Measurements from ENCODE around the gene PIK3R5. TPM values are rescaled to one million over a fixed set of nuclear protein-coding genes. Genes with fewer than 3 reads are reported as not detected.

Gene PIK3R5
- total RNA-seq, 1 donor from 2014 or later = 0.30 TPM

- Histone ChIP-seq H3K4me1 (ENCODE audit: insufficient read depth, low read length) (no peaks in the 10 kb centered on the region), H4K20me1 (ENCODE audit: insufficient read depth, low read length) (no peaks in the 10 kb centered on the region), H3K4me3 (ENCODE audit: insufficient read depth, low read depth, low read length) (no peak overlapping the region), H3K79me2 (ENCODE audit: insufficient read depth, low read length) (no peaks in the 10 kb centered on the region), H2AFZ (ENCODE audit: low read depth, low read length) (no peak overlapping the region), H3K9me3 (ENCODE audit: insufficient read depth, low read depth, low read length) (no peaks in the 10 kb centered on the region), H3K27me3 (ENCODE audit: insufficient read depth, low read length) (peaks cover 2% of the 10 kb centered on the region), H3K27ac (ENCODE audit: low read depth, low read length) (no peak overlapping the region), H3K9ac (ENCODE audit: low read length) (no peak overlapping the region), H3K4me2 (ENCODE audit: low read length) (no peak overlapping the region), H3K36me3 (ENCODE audit: insufficient read depth, low read length) (no peaks in the 10 kb centered on the region)
- Mint-ChIP-seq H3K4me1 (ENCODE audit: low read depth, unreplicated experiment) (no peaks in the 10 kb centered on the region), H3K9me3 (ENCODE audit: unreplicated experiment) (no peaks in the 10 kb centered on the region), H3K4me3 (ENCODE audit: unreplicated experiment) (no peak overlapping the region), H3K27me3 (ENCODE audit: low read depth, unreplicated experiment) (peaks cover 27% of the 10 kb centered on the region), H3K27ac (ENCODE audit: unreplicated experiment) (no peak overlapping the region), H3K36me3 (ENCODE audit: low read depth, unreplicated experiment) (peaks cover 1% of the 10 kb centered on the region)
- no peak for DNase-seq (ENCODE audit: low read depth)
- no peak for FAIRE-seq
- TF ChIP-seq EZH2 (IDR thresholded peaks at IDR 0.05; ENCODE audit: insufficient read depth, low read length) = no peak
- TF ChIP-seq, protein P1, sequence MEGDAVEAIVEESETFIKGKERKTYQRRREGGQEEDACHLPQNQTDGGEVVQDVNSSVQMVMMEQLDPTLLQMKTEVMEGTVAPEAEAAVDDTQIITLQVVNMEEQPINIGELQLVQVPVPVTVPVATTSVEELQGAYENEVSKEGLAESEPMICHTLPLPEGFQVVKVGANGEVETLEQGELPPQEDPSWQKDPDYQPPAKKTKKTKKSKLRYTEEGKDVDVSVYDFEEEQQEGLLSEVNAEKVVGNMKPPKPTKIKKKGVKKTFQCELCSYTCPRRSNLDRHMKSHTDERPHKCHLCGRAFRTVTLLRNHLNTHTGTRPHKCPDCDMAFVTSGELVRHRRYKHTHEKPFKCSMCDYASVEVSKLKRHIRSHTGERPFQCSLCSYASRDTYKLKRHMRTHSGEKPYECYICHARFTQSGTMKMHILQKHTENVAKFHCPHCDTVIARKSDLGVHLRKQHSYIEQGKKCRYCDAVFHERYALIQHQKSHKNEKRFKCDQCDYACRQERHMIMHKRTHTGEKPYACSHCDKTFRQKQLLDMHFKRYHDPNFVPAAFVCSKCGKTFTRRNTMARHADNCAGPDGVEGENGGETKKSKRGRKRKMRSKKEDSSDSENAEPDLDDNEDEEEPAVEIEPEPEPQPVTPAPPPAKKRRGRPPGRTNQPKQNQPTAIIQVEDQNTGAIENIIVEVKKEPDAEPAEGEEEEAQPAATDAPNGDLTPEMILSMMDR (IDR thresholded peaks at IDR 0.05; ENCODE audit: insufficient read depth, low read depth, low read length) = no peak
Observed at GRCh38 chr17:8835106-8835505, 130.4 kb downstream of the PIK3R5 start.

- no peaks in the 10 kb centered on the region for H4K20me1 ChIP-seq (ENCODE audit: insufficient read depth, low read length)
- no peak overlapping the region for H2AFZ ChIP-seq (ENCODE audit: low read depth, low read length)
- H3K9me3 ChIP-seq (ENCODE audit: insufficient read depth, low read depth, low read length) = no peaks in the 10 kb centered on the region
- H3K9ac ChIP-seq (ENCODE audit: low read length) = no peak overlapping the region
- peaks cover 2% of the 10 kb centered on the region for H3K27me3 ChIP-seq (ENCODE audit: insufficient read depth, low read length)
- no peaks in the 10 kb centered on the region for H3K36me3 Mint-ChIP-seq (ENCODE audit: low read depth, unreplicated experiment)
- H3K4me1 ChIP-seq (ENCODE audit: insufficient read depth, low read length) = no peaks in the 10 kb centered on the region
- H3K27me3 Mint-ChIP-seq (ENCODE audit: low read depth, unreplicated experiment) = peaks cover 22% of the 10 kb centered on the region
- no peaks in the 10 kb centered on the region for H3K9me3 Mint-ChIP-seq (ENCODE audit: unreplicated experiment)
- TF ChIP-seq EZH2 (IDR thresholded peaks at IDR 0.05; ENCODE audit: insufficient read depth, low read length) = no peak
- TF ChIP-seq, protein P1 (IDR thresholded peaks at IDR 0.05; ENCODE audit: insufficient read depth, low read depth, low read length) = no peak
- H3K4me2 ChIP-seq (ENCODE audit: low read length) = no peak overlapping the region
- H3K79me2 ChIP-seq (ENCODE audit: insufficient read depth, low read length) = no peaks in the 10 kb centered on the region
- H3K27ac Mint-ChIP-seq (ENCODE audit: unreplicated experiment) = no peak overlapping the region
- H3K27ac ChIP-seq (ENCODE audit: low read depth, low read length) = no peak overlapping the region
- no peak overlapping the region for H3K4me3 ChIP-seq (ENCODE audit: insufficient read depth, low read depth, low read length)
- no peak overlapping the region for H3K4me3 Mint-ChIP-seq (ENCODE audit: unreplicated experiment)
- DNase-seq (ENCODE audit: low read depth) = no peak
- no peak for FAIRE-seq
- H3K4me1 Mint-ChIP-seq (ENCODE audit: low read depth, unreplicated experiment) = no peaks in the 10 kb centered on the region
- no peaks in the 10 kb centered on the region for H3K36me3 ChIP-seq (ENCODE audit: insufficient read depth, low read length)
Observed at GRCh38 chr17:8832711-8833352, 132.7 kb downstream of the PIK3R5 start.

DNA sequence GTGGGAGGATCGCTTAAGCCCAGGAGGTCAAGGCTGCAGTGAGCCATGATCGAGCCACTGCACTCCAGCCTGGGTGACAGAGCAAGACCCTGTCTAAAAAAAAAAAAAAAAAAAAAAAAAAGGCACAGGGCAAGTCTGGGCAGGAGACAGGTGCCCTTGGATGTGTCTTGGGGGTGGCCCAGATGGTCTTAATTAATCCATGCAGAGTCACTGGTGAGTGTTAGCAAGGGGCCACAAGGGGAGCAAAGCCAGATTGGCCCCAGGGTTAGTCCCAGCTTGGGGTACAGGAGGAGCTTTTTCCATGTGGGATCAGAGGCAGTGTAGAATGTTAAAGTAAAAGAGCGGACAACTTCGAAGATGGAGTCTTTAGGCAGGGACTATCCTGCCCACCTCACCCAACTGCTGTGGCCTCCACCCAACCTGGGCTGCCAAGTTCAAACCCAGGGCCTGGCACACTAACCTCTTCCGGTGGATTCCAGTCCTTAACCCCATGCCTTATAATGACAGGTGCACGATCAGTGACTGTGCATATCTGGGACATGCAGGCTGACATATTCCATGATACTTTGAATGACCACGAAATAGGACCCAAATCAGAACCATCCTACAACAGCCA lies 134.2 kb downstream of the PIK3R5 start:
- no peak overlapping the region for H3K4me3 Mint-ChIP-seq (ENCODE audit: unreplicated experiment)
- peaks cover 2% of the 10 kb centered on the region for H3K27me3 ChIP-seq (ENCODE audit: insufficient read depth, low read length)
- no peaks in the 10 kb centered on the region for H3K4me1 Mint-ChIP-seq (ENCODE audit: low read depth, unreplicated experiment)
- FAIRE-seq (no peak), DNase-seq (ENCODE audit: low read depth) (no peak)
- no peaks in the 10 kb centered on the region for H4K20me1 ChIP-seq (ENCODE audit: insufficient read depth, low read length)
- no peak overlapping the region for H3K27ac Mint-ChIP-seq (ENCODE audit: unreplicated experiment)
- H3K36me3 ChIP-seq (ENCODE audit: insufficient read depth, low read length) = no peaks in the 10 kb centered on the region
- H3K79me2 ChIP-seq (ENCODE audit: insufficient read depth, low read length) = no peaks in the 10 kb centered on the region
- no peaks in the 10 kb centered on the region for H3K36me3 Mint-ChIP-seq (ENCODE audit: low read depth, unreplicated experiment)
- peaks cover 14% of the 10 kb centered on the region for H3K27me3 Mint-ChIP-seq (ENCODE audit: low read depth, unreplicated experiment)
- no peaks in the 10 kb centered on the region for H3K4me1 ChIP-seq (ENCODE audit: insufficient read depth, low read length)
- TF ChIP-seq EZH2 (IDR thresholded peaks at IDR 0.05; ENCODE audit: insufficient read depth, low read length) = no peak
- TF ChIP-seq, protein P1 (IDR thresholded peaks at IDR 0.05; ENCODE audit: insufficient read depth, low read depth, low read length) = no peak
- H2AFZ ChIP-seq (ENCODE audit: low read depth, low read length) = no peak overlapping the region
- no peak overlapping the region for H3K4me3 ChIP-seq (ENCODE audit: insufficient read depth, low read depth, low read length)
- H3K27ac ChIP-seq (ENCODE audit: low read depth, low read length) = no peak overlapping the region
- H3K4me2 ChIP-seq (ENCODE audit: low read length) = no peak overlapping the region
- H3K9me3 Mint-ChIP-seq (ENCODE audit: unreplicated experiment) = peaks cover 1% of the 10 kb centered on the region
- no peaks in the 10 kb centered on the region for H3K9me3 ChIP-seq (ENCODE audit: insufficient read depth, low read depth, low read length)
- no peak overlapping the region for H3K9ac ChIP-seq (ENCODE audit: low read length)

Data from astrocyte (in vitro differentiated cells and primary cell).